ENCODE results near the gene HHAT. TPM values are rescaled to one million over a fixed set of nuclear protein-coding genes. Genes with fewer than 3 reads are reported as not detected.

The HHAT gene
- total RNA-seq, 2 experiments from 2014 or later = 0.99 to 1.4 TPM

DNA sequence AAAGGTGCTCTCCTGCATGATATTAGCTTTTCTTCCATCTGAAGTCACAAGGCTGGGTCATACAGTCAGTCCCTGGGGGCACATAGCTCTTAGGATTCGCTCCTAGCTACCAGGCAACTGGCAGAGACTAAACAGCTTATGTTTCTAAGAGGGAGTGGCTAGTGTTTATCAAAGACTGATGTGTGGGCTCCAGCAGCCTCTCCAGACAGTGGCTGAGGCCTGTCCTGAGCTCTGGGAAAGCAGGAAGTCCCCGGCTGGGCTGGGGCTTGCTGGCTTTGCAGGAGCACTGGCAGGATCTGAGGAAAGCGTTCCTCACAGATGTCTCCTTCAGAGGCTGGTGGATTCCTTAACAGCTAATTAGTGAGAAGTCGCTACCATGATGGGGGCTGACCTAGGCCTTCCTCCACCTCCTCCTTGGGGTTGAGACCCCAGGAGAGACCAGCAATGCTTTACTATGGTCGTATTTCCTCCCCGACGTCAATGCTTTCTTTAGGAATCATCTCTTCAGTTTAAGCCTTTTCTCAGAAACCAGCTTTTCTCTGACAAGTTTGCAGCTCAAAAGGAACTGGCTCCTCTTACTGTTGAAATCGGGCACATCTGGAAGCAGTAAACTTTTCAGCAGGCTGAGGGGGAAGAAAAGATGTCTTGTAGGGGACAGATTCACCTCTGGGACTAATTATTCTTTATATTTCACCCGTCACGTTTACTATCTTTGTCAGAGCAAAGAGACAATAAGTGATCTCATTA, 33.5 kb upstream of the HHAT start:
- POLR2A ChIA-PET = interaction anchor here (0.5 to 1.4 kb wide), 2 partner anchors 16 to 79 kb away, joined by 3 read pairs; no protein-coding TSS in a partner anchor
- Mint-ChIP-seq H3K9me3 (no peaks in the 10 kb centered on the region), H3K4me1 (ENCODE audit: low read depth) (no peaks in the 10 kb centered on the region), H3K4me3 (no peak overlapping the region), H3K27me3 (peaks cover 32% of the 10 kb centered on the region), H3K36me3 (ENCODE audit: low read depth) (no peaks in the 10 kb centered on the region), H3K27ac (no peak overlapping the region)
- TF ChIP-seq CTCF (IDR thresholded peaks at IDR 0.05) = no peak
- DNase-seq = no peak
- intact Hi-C loops (cut with micrococcal nuclease) = no loop called here
- CTCF ChIA-PET = interaction anchor here (0.7 to 1.4 kb wide), 2 partner anchors 17 to 57 kb away, joined by 3 read pairs; no protein-coding TSS in a partner anchor
- no peak for ATAC-seq

DNA sequence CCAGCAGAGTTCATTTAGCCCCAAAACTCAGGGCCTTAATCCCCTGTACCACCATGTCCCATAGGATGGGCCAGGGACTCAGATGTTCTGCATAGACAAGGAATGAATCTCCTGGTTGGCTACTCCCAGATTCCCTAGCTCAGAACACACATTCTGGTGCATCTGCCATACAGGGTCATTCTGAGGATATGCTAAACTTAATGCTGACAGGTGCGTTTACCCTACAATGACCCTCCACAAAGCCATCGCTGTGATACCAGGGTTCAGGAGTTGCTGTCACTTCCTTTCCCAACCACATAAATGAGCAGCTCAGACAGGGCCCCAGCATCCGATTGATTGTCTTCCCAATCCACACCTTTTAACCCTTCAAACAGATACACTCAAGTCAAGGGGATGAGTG, 32.0 kb upstream of the HHAT start:
- Mint-ChIP-seq H3K4me1 (ENCODE audit: low read depth) (no peaks in the 10 kb centered on the region), H3K27ac (no peak overlapping the region), H3K4me3 (no peak overlapping the region), H3K36me3 (ENCODE audit: low read depth) (no peaks in the 10 kb centered on the region), H3K9me3 (no peaks in the 10 kb centered on the region), H3K27me3 (peaks cover 21% of the 10 kb centered on the region)
- intact Hi-C loops (cut with micrococcal nuclease) = no loop called here
- TF ChIP-seq CTCF (IDR thresholded peaks at IDR 0.05) = no peak
- ChIA-PET CTCF (no interaction called here), POLR2A (no interaction called here)
- DNase-seq (no peak), ATAC-seq (no peak)

GRCh38 chr1:210298296-210298695, 30.4 kb upstream of the HHAT start:
- no peak for TF ChIP-seq CTCF (IDR thresholded peaks at IDR 0.05)
- intact Hi-C loops (cut with micrococcal nuclease) = no loop called here
- DNase-seq (no peak), ATAC-seq (no peak)
- Mint-ChIP-seq H3K27ac (no peak overlapping the region), H3K9me3 (no peaks in the 10 kb centered on the region), H3K4me3 (no peak overlapping the region), H3K4me1 (ENCODE audit: low read depth) (no peaks in the 10 kb centered on the region), H3K27me3 (peaks cover 16% of the 10 kb centered on the region), H3K36me3 (ENCODE audit: low read depth) (no peaks in the 10 kb centered on the region)
- CTCF ChIA-PET = no interaction called here
- POLR2A ChIA-PET = no interaction called here

DNA sequence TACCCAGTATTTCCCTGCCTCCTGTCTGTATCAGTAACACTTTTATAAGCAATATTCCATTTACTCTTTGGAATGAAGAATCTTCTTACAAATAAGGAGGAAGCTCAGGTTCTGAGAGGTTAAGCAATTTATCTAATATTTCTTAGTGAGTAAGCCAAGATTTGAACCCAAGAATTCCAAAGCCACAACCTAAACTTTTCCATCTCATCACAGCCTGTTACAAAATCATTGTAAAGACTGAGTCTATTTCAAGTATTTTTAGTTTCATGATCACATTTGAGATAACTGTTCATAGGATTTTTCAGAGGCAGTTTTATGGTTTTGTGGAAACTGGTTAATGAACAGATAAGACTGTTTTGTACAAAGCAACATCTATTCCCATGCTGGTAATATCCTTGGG, 29.8 kb upstream of the HHAT start:
- DNase-seq = no peak
- ChIA-PET CTCF (no interaction called here), POLR2A (no interaction called here)
- no peak for ATAC-seq
- intact Hi-C loops (cut with micrococcal nuclease) = no loop called here
- no peak overlapping the region for H3K27ac Mint-ChIP-seq
- H3K4me3 Mint-ChIP-seq = no peak overlapping the region
- peaks cover 12% of the 10 kb centered on the region for H3K27me3 Mint-ChIP-seq
- H3K36me3 Mint-ChIP-seq (ENCODE audit: low read depth) = no peaks in the 10 kb centered on the region
- H3K9me3 Mint-ChIP-seq = no peaks in the 10 kb centered on the region
- no peak for TF ChIP-seq CTCF (IDR thresholded peaks at IDR 0.05)
- H3K4me1 Mint-ChIP-seq (ENCODE audit: low read depth) = no peaks in the 10 kb centered on the region

- POLR2A ChIA-PET = interaction anchor here (0.6 kb wide), 1 partner anchor 20 kb away, joined by 3 read pairs; no protein-coding TSS in a partner anchor
- no peak for DNase-seq
These were observed 29.2 kb upstream of the HHAT start for GRCh38 chr1:210299501-210299900.

More at GRCh38 chr1:210299501-210299900, 29.2 kb upstream of the HHAT start:
- no peaks in the 10 kb centered on the region for H3K9me3 Mint-ChIP-seq
- no peaks in the 10 kb centered on the region for H3K4me1 Mint-ChIP-seq (ENCODE audit: low read depth)
- intact Hi-C loops (cut with micrococcal nuclease) = no loop called here
- no peak for ATAC-seq
- TF ChIP-seq CTCF (IDR thresholded peaks at IDR 0.05) = no peak
- H3K4me3 Mint-ChIP-seq = no peak overlapping the region
- H3K27me3 Mint-ChIP-seq = peaks cover 12% of the 10 kb centered on the region
- H3K36me3 Mint-ChIP-seq (ENCODE audit: low read depth) = no peaks in the 10 kb centered on the region
- CTCF ChIA-PET = no interaction called here
- H3K27ac Mint-ChIP-seq = no peak overlapping the region
